Activated gamma-delta T cell treated with anti-CD3 and anti-CD28 coated beads, Interleukin-2, amount 50 U/mL, for 16 hours (primary cell): Measurements from ENCODE around the gene GOLIM4.
"Not testable (repeated sequence)": the region's sequence is repeated elsewhere in the genome, so short reads cannot be mapped to it uniquely, and the experiment has no call there.

Source experiments
- DNase-seq: peaks from one replicate; pipeline ENCODE4 v3.0.0-alpha.2; 2020; ENCODE audit warnings: low read depth

Gene GOLIM4

GRCh38 chr3:168095611-168096209 lies at the start of gene GOLIM4:
Gene GOLIM4 (minus strand): TSS chr3:168095924. CDS start chr3:168095285, 639 bp downstream.
- peak; percentile 59 for DNase-seq

- DNase-seq: no peak
Observed at GRCh38 chr3:168141405-168141998, 45.8 kb upstream of the GOLIM4 start.

DNA sequence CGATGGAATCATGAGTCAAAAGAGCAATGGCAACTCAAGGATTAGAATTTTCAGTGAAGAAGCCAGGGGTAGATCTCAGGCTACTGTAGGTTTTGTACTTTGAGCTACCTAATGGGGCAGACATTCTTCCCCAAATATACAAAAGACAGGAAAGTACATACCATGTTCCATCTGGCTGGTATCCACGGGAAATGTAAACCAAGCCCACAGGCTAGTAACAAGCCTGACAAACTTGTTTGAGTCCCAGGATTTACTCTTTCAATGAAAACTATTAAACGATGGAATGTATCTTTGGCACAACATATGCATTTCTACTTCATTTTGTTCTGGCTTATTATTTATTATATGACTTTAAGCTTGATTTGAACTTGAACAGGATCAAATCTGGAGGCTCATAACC lies 44.2 kb upstream of the GOLIM4 start:
- DNase-seq: no peak

GRCh38 chr3:168138421-168138820 lies 42.7 kb upstream of the GOLIM4 start:
- DNase-seq: no peak

GRCh38 chr3:168134931-168135330 lies 39.2 kb upstream of the GOLIM4 start:
- no peak for DNase-seq

DNA sequence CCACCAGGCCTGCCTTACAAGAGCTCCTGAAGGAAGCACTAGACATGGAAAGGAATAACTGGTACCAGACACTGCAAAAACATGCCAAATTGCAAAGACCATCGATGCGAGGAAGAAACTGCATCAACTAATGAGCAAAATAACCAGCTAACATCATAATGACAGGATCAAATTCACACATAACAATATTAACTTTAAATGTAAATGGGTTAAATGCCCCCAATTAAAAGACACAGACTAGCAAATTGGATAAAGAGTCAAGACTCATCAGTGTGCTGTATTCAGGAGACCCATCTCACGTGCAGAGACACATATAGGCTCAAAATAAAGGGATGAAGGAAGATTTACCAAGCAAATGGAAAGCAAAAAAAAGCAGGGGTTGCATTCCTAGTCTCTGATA lies 34.5 kb upstream of the GOLIM4 start:
- DNase-seq: not testable (repeated sequence)

GRCh38 chr3:168128463-168128862 lies 32.7 kb upstream of the GOLIM4 start:
- not testable (repeated sequence) for DNase-seq

DNA sequence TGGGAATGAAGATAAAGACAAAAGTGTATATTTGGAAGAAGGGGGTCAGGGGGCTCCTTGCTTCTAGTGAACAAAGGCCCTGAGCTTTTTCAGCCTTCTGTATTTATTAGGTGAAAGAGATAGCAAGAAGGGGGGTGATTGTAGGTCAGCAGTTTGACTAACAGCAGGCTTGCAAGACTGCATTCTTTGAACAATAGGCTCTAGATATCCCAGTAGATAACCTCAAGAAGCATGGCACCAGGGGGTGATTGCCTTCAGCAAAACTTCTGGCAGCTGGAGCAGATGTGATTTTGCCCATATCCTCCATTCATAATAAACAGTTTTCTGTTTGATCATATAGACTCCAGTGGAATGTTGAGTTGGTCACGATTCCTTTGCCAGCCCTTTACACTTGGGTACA lies 31.7 kb upstream of the GOLIM4 start:
- DNase-seq: no peak

- no peak for DNase-seq
Observed at GRCh38 chr3:168124791-168125190, 29.1 kb upstream of the GOLIM4 start.

GRCh38 chr3:168124291-168124690 lies 28.6 kb upstream of the GOLIM4 start:
- DNase-seq: no peak

DNA sequence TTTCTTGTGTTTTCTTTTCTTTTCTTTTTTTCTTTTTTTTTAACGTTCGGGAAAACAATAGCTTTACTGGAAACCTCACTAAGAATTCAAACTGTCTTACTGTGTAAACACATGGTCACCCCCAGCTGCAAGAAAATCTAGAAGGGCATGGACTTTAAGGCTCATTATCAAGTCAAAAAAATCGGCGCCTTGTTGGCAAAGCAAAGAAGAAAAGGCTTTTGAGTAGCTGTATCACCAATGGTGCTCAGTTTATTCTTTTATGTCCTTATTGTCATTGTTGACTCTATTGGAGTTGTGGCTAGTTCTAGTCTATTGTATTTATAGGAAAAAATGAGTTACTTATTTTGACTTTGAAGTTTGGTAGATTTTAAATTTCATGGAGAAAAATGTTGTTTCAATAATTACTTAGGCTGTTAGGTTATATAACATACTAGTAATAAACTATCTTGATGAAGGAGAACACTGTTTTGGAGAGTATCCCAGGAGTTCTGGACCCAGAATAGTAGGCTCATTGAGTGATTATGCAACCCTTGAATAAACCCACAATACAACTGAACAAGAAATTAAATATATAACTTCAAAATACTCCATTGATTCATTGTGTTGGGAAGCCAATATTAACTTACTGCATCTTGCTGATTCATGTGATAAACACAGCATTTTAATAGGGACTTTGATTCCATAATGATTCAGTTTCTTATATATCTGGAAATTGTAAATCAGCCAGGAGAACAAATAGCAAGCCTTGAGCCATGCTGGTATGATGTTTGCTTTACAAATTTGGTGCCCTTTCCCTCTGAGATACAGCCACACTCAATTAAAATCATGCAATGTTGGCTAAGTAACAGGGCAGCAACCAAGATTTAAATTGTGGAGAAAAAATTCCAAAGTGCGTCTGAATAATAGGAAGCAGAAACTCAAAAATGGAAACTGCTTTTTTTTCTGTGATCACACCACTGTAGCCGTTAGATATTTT lies 27.8 kb upstream of the GOLIM4 start:
- DNase-seq: no peak

DNA sequence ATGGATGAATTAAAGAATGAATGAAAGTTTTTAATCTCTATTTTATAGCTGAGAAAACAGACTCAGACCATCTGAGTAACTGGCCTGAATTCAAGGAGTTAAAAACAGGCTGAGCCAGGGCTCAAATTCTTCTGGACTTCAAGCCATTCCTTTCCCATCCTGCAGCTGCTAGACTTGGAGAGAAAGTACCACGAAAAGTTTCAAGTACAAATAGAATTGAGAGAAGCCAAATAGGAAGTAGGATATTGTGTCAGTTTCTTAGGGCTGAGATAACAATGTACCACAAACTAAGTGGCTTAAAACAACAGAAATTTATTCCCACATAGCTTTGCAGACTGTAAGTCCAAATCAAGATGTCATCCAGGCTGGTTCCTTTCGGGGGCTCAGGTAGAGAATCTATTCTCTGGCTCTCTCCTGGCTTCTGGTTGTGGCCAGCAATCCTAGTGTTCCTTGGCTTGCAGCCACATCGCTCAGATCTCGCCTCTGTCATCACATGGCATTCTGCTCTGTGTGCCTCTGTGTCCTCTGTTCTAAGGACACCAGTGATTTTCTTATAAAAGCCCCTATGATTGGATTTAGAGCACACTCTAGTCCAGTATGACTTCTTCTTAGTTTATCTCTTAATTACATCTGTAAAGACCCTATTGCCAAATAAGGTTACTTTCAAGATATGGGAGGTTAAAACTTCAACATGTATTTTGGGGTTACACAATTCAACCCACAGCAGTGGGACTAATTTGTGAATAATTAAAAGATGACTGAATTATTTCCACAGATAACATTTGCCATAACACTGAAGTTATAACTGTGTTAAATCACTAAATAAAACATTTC lies 25.7 kb upstream of the GOLIM4 start:
- no peak for DNase-seq

DNA sequence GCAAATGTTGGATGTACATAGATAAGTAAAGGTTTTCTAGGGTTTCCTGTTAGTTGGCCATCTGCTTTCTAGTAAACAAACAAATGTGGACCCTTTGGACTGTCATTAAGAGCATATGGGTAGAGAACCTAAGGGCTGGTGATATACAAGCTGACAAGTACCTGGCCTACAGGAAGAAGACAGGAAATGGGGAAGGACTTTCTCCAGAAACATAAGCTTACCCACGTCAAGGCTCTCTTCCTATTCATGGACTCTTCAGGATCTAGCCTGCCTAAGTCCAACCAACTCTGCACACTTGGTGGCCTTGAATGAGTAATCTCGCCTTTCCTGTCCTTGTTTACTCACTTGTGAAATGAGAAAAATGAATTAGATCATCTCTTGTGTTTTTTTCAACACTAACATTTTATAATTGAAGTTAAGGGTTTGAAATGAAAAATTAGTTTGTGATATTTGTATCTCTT lies 22.2 kb upstream of the GOLIM4 start:
- no peak for DNase-seq

DNA sequence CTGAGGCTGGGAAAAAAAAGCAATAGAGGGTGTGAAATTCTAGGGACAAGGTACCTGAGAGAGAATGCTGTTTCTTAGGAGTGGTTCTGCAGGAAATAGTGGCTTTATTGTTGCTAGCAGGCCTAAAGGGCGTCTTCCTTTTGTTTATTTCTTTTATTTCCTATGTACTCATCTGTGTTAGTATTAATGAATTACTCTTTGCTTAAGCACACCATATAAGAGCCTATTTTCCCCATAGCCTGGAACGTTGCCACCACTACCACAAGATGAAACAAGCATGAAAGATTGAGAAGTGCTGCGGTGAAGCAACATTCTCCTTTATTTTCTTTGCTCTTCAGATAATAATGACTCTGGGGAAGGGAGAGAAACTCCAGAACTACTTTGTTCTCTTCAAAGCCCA lies 21.3 kb upstream of the GOLIM4 start:
- no peak for DNase-seq

GRCh38 chr3:168116279-168116678 lies 20.6 kb upstream of the GOLIM4 start:
- no peak for DNase-seq

- DNase-seq: no peak
Observed at GRCh38 chr3:168113848-168114247, 18.1 kb upstream of the GOLIM4 start.

DNA sequence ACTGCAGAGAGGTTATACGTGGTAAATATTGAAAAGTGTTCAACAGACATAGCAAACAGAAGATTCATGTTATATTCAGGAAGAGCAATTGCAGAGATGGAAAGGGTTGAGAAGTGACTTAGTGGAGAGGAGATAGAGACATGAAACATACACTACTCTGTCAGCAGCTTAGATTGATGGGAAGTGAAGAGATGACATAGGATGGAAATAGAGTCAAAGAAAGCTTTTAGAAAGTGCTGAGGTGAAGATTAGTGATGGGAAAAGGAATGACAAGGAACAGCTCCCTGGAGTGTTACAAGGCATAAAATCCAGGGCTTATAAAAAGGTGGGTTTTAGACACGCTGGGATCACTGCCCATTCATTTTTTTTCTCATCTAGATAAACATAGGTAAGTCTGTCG lies 17.2 kb upstream of the GOLIM4 start:
- no peak for DNase-seq

DNA sequence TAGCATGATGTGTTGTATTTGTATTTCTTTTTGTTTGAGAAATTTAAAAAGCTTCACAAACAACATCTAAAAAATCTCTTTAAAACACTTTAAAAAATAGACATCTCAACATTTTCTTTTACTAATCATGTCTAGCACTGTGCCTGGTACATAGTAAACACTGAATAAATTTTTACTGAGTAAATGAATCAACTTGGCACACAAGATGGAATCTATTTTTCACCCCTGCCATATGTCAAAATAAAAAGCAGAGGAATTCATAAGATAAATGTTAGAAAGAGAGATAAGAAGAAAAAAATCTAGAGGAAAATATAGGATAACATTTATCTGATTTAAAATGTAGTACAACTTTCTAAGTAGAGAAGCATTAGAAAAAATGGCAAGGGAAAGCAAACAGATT lies 8.6 kb upstream of the GOLIM4 start:
- no peak for DNase-seq

DNA sequence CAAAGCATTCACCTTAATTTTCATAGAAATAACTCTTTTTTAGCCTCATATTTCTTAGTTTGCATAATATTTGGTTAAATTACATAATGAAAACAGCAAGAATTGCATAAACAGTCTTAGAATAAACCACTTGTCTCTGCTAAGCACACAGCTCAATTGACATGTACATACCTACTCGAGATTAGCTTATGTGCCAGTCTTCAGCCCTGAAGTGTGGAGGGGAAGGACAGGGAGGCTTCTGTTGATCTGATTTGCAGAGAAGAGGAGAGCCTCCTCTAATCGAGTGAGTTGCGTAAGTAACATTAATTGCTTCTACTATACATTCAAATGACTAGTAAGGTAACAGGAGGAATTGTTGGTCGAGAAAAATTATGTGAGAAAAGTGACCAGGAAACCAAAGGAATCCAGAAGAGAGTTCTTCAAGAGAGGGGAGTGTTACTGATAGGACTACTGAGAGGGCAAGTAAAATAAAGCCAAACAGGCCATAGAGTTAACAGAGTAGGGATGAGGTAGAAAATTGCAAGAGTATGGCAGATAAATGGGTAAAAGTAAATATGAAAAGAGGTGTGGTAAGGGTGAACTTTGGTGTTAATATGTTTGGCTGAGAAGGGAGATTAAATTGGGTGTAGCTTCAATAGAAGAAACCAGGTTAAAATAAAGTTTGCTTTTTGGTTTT lies 7.1 kb upstream of the GOLIM4 start:
- DNase-seq: no peak

DNA sequence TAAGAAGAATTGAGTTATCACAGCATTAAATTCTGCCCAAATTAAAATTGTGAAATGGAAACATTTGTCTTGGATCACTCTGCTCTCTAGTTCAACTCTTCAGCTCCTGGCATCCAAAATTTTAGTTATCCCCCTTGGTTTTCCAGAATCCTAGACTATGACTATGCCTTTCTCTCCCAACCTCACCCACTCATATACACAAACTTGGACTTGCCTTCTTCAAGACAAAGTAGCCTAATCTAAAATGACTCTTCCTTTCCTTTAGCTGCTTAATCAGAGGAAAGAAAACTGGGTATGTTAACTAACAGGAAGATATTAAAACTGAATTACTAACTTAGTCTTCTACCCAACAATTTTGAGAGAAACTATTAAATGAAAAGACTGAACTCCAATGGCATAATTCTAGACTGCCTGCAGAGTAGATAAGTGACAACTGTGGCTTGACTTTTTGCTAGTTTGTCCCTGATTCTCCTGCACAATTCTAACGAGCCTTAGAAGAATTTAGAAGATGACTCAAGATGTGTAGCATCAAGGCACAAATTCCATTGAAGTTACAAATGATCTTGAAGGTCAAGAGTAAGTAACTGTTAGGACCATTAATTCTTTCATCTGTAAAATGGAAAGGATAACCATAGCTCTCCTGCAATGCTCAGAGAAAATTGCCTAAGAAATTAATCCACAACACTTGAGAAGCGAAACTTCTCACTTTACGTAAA lies 5.2 kb upstream of the GOLIM4 start:
- DNase-seq: no peak

DNA sequence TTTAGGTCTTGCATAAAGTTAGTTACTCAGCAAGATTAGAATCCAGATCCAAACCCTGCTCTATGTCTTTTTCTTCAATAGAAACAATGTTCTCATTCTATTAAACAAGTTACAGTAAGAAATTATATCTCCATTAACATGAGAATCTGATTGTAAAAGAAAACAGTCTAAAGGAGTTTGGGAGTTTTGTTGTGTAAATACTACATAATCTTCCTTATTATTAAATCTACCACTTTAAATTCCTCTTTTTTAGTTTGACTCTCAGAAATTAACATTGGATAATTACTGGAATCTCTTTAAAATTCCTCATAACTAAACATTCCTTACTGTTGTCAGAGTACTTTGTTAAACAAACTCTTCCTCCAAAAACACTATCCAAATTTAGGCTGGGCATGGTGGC lies 1.7 kb upstream of the GOLIM4 start:
- no peak for DNase-seq
